ENCODE data around the gene PDZD2. TPM values are rescaled to one million over a fixed set of nuclear protein-coding genes. Genes with fewer than 3 reads are reported as not detected.

The PDZD2 gene
- total RNA-seq, 2 donors from 2014 or later, result 6.6 to 14.6 TPM

- no peaks in the 10 kb centered on the region for H3K27me3 Mint-ChIP-seq (ENCODE audit: insufficient read depth)
- Histone ChIP-seq H3K36me3 (ENCODE audit: control insufficient read depth, insufficient read depth, low read length) (no peaks in the 10 kb centered on the region), H3K4me3 (ENCODE audit: low read length) (no peak overlapping the region), H3K4me1 (ENCODE audit: control insufficient read depth, insufficient read depth, low read length) (peaks cover 13% of the 10 kb centered on the region), H3K9me3 (ENCODE audit: control insufficient read depth, low read length) (no peaks in the 10 kb centered on the region), H3K9ac (ENCODE audit: extremely low read depth, low read length, poor library complexity, severe bottlenecking) (no peak overlapping the region), H3K27ac (ENCODE audit: low read depth, low read length) (no peak overlapping the region), H3K27me3 (ENCODE audit: control insufficient read depth, insufficient read depth, low read length, poor library complexity, severe bottlenecking) (no peaks in the 10 kb centered on the region)
- WGBS, 2 experiments (ENCODE audit: insufficient coverage in 1 of 2, insufficient read length in 1 of 2), result 91 to 95% methylated on average over 3 of the region's 3 CpGs
- H3K27ac Mint-ChIP-seq, result no peak overlapping the region
- no peak for DNase-seq
- H3K4me1 Mint-ChIP-seq, result peaks cover 24% of the 10 kb centered on the region
- no peaks in the 10 kb centered on the region for H3K9me3 Mint-ChIP-seq
- no peak overlapping the region for H3K4me3 Mint-ChIP-seq
- H3K36me3 Mint-ChIP-seq (ENCODE audit: low read depth), result peaks cover 1% of the 10 kb centered on the region
- no peak for TF ChIP-seq CTCF (conservative IDR thresholded peaks at IDR 0.05)
These were observed 382.8 kb downstream of the PDZD2 start for GRCh38 chr5:32021771-32022170.

GRCh38 chr5:32022638-32023037, 383.7 kb downstream of the PDZD2 start:
- peaks cover 1% of the 10 kb centered on the region for H3K36me3 Mint-ChIP-seq (ENCODE audit: low read depth)
- no peak overlapping the region for H3K4me3 Mint-ChIP-seq
- H3K27me3 ChIP-seq (ENCODE audit: control insufficient read depth, insufficient read depth, low read length, poor library complexity, severe bottlenecking), result no peaks in the 10 kb centered on the region
- no peak for TF ChIP-seq CTCF (conservative IDR thresholded peaks at IDR 0.05)
- no peak overlapping the region for H3K27ac ChIP-seq (ENCODE audit: low read depth, low read length)
- no peak overlapping the region for H3K27ac Mint-ChIP-seq
- peaks cover 27% of the 10 kb centered on the region for H3K4me1 Mint-ChIP-seq
- no peak overlapping the region for H3K4me3 ChIP-seq (ENCODE audit: low read length)
- H3K4me1 ChIP-seq (ENCODE audit: control insufficient read depth, insufficient read depth, low read length), result peaks cover 10% of the 10 kb centered on the region
- WGBS, 2 experiments (ENCODE audit: insufficient coverage in 1 of 2, insufficient read length in 1 of 2), result 75 to 90% methylated on average over 1 to 2 of the region's 2 CpGs
- no peaks in the 10 kb centered on the region for H3K27me3 Mint-ChIP-seq (ENCODE audit: insufficient read depth)
- DNase-seq, result no peak
- no peak overlapping the region for H3K9ac ChIP-seq (ENCODE audit: extremely low read depth, low read length, poor library complexity, severe bottlenecking)
- H3K36me3 ChIP-seq (ENCODE audit: control insufficient read depth, insufficient read depth, low read length), result no peaks in the 10 kb centered on the region
- no peaks in the 10 kb centered on the region for H3K9me3 Mint-ChIP-seq
- H3K9me3 ChIP-seq (ENCODE audit: control insufficient read depth, low read length), result no peaks in the 10 kb centered on the region

GRCh38 chr5:32023816-32024215, 384.9 kb downstream of the PDZD2 start:
- TF ChIP-seq CTCF (conservative IDR thresholded peaks at IDR 0.05), result no peak
- Histone ChIP-seq H3K27ac (ENCODE audit: low read depth, low read length) (no peak overlapping the region), H3K36me3 (ENCODE audit: control insufficient read depth, insufficient read depth, low read length) (no peaks in the 10 kb centered on the region), H3K4me3 (ENCODE audit: low read length) (no peak overlapping the region), H3K9ac (ENCODE audit: extremely low read depth, low read length, poor library complexity, severe bottlenecking) (no peak overlapping the region), H3K9me3 (ENCODE audit: control insufficient read depth, low read length) (no peaks in the 10 kb centered on the region), H3K4me1 (ENCODE audit: control insufficient read depth, insufficient read depth, low read length) (no peaks in the 10 kb centered on the region), H3K27me3 (ENCODE audit: control insufficient read depth, insufficient read depth, low read length, poor library complexity, severe bottlenecking) (no peaks in the 10 kb centered on the region)
- H3K4me1 Mint-ChIP-seq, result peaks cover 20% of the 10 kb centered on the region
- H3K27ac Mint-ChIP-seq, result no peak overlapping the region
- no peak for DNase-seq
- 89 to 96% methylated on average over 8 of the region's 8 CpGs for WGBS, 2 experiments (ENCODE audit: insufficient coverage in 1 of 2, insufficient read length in 1 of 2)
- no peaks in the 10 kb centered on the region for H3K9me3 Mint-ChIP-seq
- H3K4me3 Mint-ChIP-seq, result no peak overlapping the region
- peaks cover 1% of the 10 kb centered on the region for H3K36me3 Mint-ChIP-seq (ENCODE audit: low read depth)
- H3K27me3 Mint-ChIP-seq (ENCODE audit: insufficient read depth), result no peaks in the 10 kb centered on the region
